Hepatocyte (in vitro differentiated cells): ENCODE results near the gene SLFN12L.

ENCODE experiments used
- EZH2 ChIP-seq: fragments of 200-600 bp; sonication (generic); IDR thresholded peaks from 2 replicates; pipeline ENCODE4 v1.6.1; 2016; ENCODE audit warnings: antibody characterized with exemption, mild to moderate bottlenecking, borderline replicate concordance
- TF ChIP-seq, protein P1 (sequence below): fragments of 200-600 bp; sonication (generic); IDR thresholded peaks from 2 replicates; pipeline ENCODE4 v1.5.1; 2016; ENCODE audit warnings: antibody characterized with exemption, mild to moderate bottlenecking; ENCODE audit not compliant: poor library complexity

DNA sequence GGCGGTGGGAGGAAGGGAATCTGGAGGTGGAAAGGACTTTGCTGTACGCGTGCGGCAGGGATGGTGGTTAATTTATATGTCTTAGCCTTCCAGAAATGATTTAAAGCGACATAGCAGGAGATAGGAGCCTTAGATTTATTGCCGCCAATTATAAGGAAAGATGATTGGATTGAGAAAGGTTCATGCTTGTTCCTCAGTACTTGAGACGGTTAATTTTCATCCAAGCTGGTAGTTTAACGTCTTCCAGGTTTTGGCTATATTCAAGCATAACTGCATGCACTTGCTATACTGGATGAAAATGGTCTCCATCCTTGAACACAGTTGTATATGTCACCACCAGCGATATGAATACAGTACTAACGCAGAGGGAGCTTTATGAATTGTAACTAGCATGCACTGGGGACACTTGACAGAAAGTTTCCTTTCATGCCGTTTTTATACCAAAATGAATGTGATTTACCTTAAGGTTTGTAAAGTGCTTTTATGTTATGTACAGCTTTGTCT is 41.5 kb upstream of the SLFN12L start:
- TF ChIP-seq, protein P1, sequence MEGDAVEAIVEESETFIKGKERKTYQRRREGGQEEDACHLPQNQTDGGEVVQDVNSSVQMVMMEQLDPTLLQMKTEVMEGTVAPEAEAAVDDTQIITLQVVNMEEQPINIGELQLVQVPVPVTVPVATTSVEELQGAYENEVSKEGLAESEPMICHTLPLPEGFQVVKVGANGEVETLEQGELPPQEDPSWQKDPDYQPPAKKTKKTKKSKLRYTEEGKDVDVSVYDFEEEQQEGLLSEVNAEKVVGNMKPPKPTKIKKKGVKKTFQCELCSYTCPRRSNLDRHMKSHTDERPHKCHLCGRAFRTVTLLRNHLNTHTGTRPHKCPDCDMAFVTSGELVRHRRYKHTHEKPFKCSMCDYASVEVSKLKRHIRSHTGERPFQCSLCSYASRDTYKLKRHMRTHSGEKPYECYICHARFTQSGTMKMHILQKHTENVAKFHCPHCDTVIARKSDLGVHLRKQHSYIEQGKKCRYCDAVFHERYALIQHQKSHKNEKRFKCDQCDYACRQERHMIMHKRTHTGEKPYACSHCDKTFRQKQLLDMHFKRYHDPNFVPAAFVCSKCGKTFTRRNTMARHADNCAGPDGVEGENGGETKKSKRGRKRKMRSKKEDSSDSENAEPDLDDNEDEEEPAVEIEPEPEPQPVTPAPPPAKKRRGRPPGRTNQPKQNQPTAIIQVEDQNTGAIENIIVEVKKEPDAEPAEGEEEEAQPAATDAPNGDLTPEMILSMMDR = no peak
- TF ChIP-seq EZH2 = no peak
